Cardiac septum (tissue), 1 donor: ENCODE data around the gene FBXO44. TPM values are rescaled to one million over a fixed set of nuclear protein-coding genes. Genes with fewer than 3 reads are reported as not detected.

ENCODE experiments used
- DNase-seq: peaks from one replicate; pipeline ENCODE4 v3.0.0-alpha.2; 2020; ENCODE audit warnings: low spot score
- intact Hi-C: fragments of 100-400 bp; cut with DNase I; formaldehyde crosslinking; loops from one replicate; pipeline ENCODE4 v1.14.0; 2022
- total RNA-seq: library from RNA; stranded (reverse); fragmentation: NEBNext Ultra II Directional; extraction: Animal tissue kit (Norgen Biotek cat#: 25700); gene quantifications from one replicate; pipeline ENCODE4 v1.2.1, GENCODE V29; 2021
- donor health status: DM: no; HTN: no; CAD: no.

The FBXO44 gene
- total RNA-seq, 1 donor from 2014 or later: 19.8 TPM

- no peak for DNase-seq
- intact Hi-C loops: loop anchor here (5.0 kb wide), 1 partner anchor 37 kb away; no protein-coding TSS in a partner anchor
Observed at GRCh38 chr1:11680270-11681070, 25.8 kb downstream of the FBXO44 start.

GRCh38 chr1:11681071-11681771 is 26.5 kb downstream of the FBXO44 start, which contains the start of gene MAD2L2:
Gene MAD2L2 (minus strand): TSS chr1:11681148. CDS start chr1:11680601, 547 bp downstream.
- intact Hi-C loops: loop anchor here (5.0 kb wide), 1 partner anchor 36 kb away; no protein-coding TSS in a partner anchor
- peak; percentile 95 for DNase-seq

- intact Hi-C loops: loop anchor here (5.0 kb wide), 1 partner anchor 35 kb away; no protein-coding TSS in a partner anchor
- DNase-seq: no peak
Observed at GRCh38 chr1:11682287-11682771, 27.7 kb downstream of the FBXO44 start.

GRCh38 chr1:11682799-11683198 is 28.1 kb downstream of the FBXO44 start:
- intact Hi-C loops: loop anchor here (5.0 kb wide), 1 partner anchor 35 kb away; no protein-coding TSS in a partner anchor
- no peak for DNase-seq

GRCh38 chr1:11684070-11684469 is 29.4 kb downstream of the FBXO44 start:
- intact Hi-C loops: loop anchor here (5.0 kb wide), 1 partner anchor 33 kb away; no protein-coding TSS in a partner anchor
- DNase-seq: no peak

GRCh38 chr1:11685210-11685752 is 30.6 kb downstream of the FBXO44 start:
- intact Hi-C loops: no loop called here
- DNase-seq: no peak

GRCh38 chr1:11688506-11688905 is 33.8 kb downstream of the FBXO44 start:
- DNase-seq: no peak

GRCh38 chr1:11690397-11691301 is 36.0 kb downstream of the FBXO44 start:
- DNase-seq: no peak
- intact Hi-C loops: no loop called here

More at GRCh38 chr1:11688506-11688905, 33.8 kb downstream of the FBXO44 start:
- intact Hi-C loops: no loop called here

GRCh38 chr1:11691302-11691914 is 36.7 kb downstream of the FBXO44 start, which contains the start of gene DRAXIN:
Gene DRAXIN (plus strand): TSS chr1:11691710. CDS start chr1:11706259, 14,549 bp downstream.
- intact Hi-C loops: no loop called here

GRCh38 chr1:11691928-11692711 is 37.4 kb downstream of the FBXO44 start:
- intact Hi-C loops: no loop called here
- no peak for DNase-seq

More at GRCh38 chr1:11691302-11691914, 36.7 kb downstream of the FBXO44 start, which contains the start of gene DRAXIN:
- no peak for DNase-seq

- DNase-seq: no peak
- intact Hi-C loops: no loop called here
Observed at GRCh38 chr1:11693024-11693590, 38.4 kb downstream of the FBXO44 start.

- DNase-seq: no peak
- intact Hi-C loops: no loop called here
Observed at GRCh38 chr1:11693917-11694316, 39.2 kb downstream of the FBXO44 start.

- intact Hi-C loops: no loop called here
- no peak for DNase-seq
Observed at GRCh38 chr1:11695861-11696260, 41.2 kb downstream of the FBXO44 start.

- intact Hi-C loops: no loop called here
- no peak for DNase-seq
Observed at GRCh38 chr1:11697188-11697892, 42.7 kb downstream of the FBXO44 start.

- intact Hi-C loops: no loop called here
Observed at GRCh38 chr1:11697893-11698210, 43.2 kb downstream of the FBXO44 start.

GRCh38 chr1:11700601-11701467 is 46.2 kb downstream of the FBXO44 start:
- no peak for DNase-seq
- intact Hi-C loops: no loop called here

More at GRCh38 chr1:11697893-11698210, 43.2 kb downstream of the FBXO44 start:
- no peak for DNase-seq
